DND-41 (cell line): ENCODE data around the gene HDAC4.

Experiments used
- ATAC-seq: fragments of 200-7000 bp; cut with Tn5 transposase; 3 replicates; pipeline ENCODE4 v1.9.1; 2021; ENCODE audit warnings: low read depth; ENCODE audit not compliant: insufficient read depth
- DNase-seq: peaks from one replicate; pipeline ENCODE4 v3.0.0-alpha.2; 2020
- H2AFZ ChIP-seq: 2 replicates; pipeline ENCODE4 v1.6.0; 2012; ENCODE audit warnings: low read depth, low read length
- H3K27ac ChIP-seq: 2 replicates; pipeline ENCODE4 v1.5.1; 2012; ENCODE audit warnings: low read length, inconsistent platforms
- H3K27me3 ChIP-seq: fragments of 200-600 bp; sonication (generic); 2 replicates; pipeline ENCODE4 v1.6.0; 2012; ENCODE audit warnings: low read length, mild to moderate bottlenecking, inconsistent platforms; ENCODE audit not compliant: insufficient read depth, poor library complexity
- H3K36me3 ChIP-seq: 2 replicates; pipeline ENCODE4 v1.5.1; 2012; ENCODE audit warnings: low read length, inconsistent platforms; ENCODE audit not compliant: insufficient read depth
- H3K4me1 ChIP-seq: 2 replicates; pipeline ENCODE4 v1.5.1; 2012; ENCODE audit warnings: mild to moderate bottlenecking, low read length; ENCODE audit not compliant: insufficient read depth
- H3K4me2 ChIP-seq: 2 replicates; pipeline ENCODE4 v1.6.0; 2012; ENCODE audit warnings: mild to moderate bottlenecking, moderate library complexity, low read length, inconsistent platforms; ENCODE audit not compliant: insufficient read depth
- H3K4me3 ChIP-seq, 2 experiments: fragments of 200-600 bp in 1 of 2; shearing (Covaris generic) in 1 of 2; 2 replicates each; pipeline ENCODE4 v1.5.1; 2012 to 2016; ENCODE audit warnings: inconsistent platforms in 2 of 2, low read length in 2 of 2, mild to moderate bottlenecking in 2 of 2, low read depth in 1 of 2, moderate library complexity in 1 of 2
- H3K79me2 ChIP-seq: 2 replicates; pipeline ENCODE4 v1.6.0; 2012; ENCODE audit warnings: low read length, inconsistent platforms; ENCODE audit not compliant: insufficient read depth
- H3K9ac ChIP-seq: 2 replicates; pipeline ENCODE4 v1.6.0; 2012; ENCODE audit warnings: low read depth, mild to moderate bottlenecking, inconsistent platforms, low read length, moderate library complexity
- H3K9me3 ChIP-seq: 2 replicates; pipeline ENCODE4 v1.5.1; 2012; ENCODE audit warnings: low read length, moderate library complexity, mild to moderate bottlenecking, inconsistent platforms; ENCODE audit not compliant: insufficient read depth, severe bottlenecking
- H4K20me1 ChIP-seq: 2 replicates; pipeline ENCODE4 v1.6.0; 2012; ENCODE audit warnings: low read length; ENCODE audit not compliant: insufficient read depth
- CTCF ChIP-seq: IDR thresholded peaks from 2 replicates; pipeline ENCODE4 v1.5.1; 2012; ENCODE audit warnings: borderline replicate concordance, low read length, moderate library complexity, mild to moderate bottlenecking; ENCODE audit not compliant: poor library complexity, severe bottlenecking; ENCODE audit errors: extremely low read depth
- EZH2 ChIP-seq: IDR thresholded peaks from 3 replicates; pipeline ENCODE4 v1.6.1; 2012; ENCODE audit warnings: borderline replicate concordance, low read depth, mild to moderate bottlenecking, moderate library complexity, low read length, inconsistent platforms; ENCODE audit not compliant: severe bottlenecking

The HDAC4 gene

GRCh38 chr2:239197146-239197545, 203.7 kb downstream of the HDAC4 start:
- TF ChIP-seq EZH2 (no peak), CTCF (no peak)
- Histone ChIP-seq H3K79me2 (peaks cover 100% of the 10 kb centered on the region), H3K27ac (no peak overlapping the region), H2AFZ (no peak overlapping the region), H3K4me3 (no peak overlapping the region), H3K36me3 (peaks cover 99% of the 10 kb centered on the region), H3K9me3 (no peaks in the 10 kb centered on the region), H4K20me1 (peaks cover 100% of the 10 kb centered on the region), H3K27me3 (no peaks in the 10 kb centered on the region), H3K4me2 (no peak overlapping the region), H3K9ac (no peak overlapping the region), H3K4me1 (no peaks in the 10 kb centered on the region)
- no peak for DNase-seq
- no peak for ATAC-seq

- Histone ChIP-seq H3K27me3 (no peaks in the 10 kb centered on the region), H3K36me3 (peaks cover 100% of the 10 kb centered on the region), H3K4me1 (no peaks in the 10 kb centered on the region), H4K20me1 (peaks cover 100% of the 10 kb centered on the region), H2AFZ (no peak overlapping the region), H3K27ac (no peak overlapping the region), H3K9ac (no peak overlapping the region), H3K79me2 (peaks cover 100% of the 10 kb centered on the region), H3K4me3 (no peak overlapping the region), H3K4me2 (no peak overlapping the region), H3K9me3 (no peaks in the 10 kb centered on the region)
- TF ChIP-seq EZH2 (no peak), CTCF (no peak)
- DNase-seq (no peak), ATAC-seq (no peak)
Observed at GRCh38 chr2:239196474-239197021, 204.3 kb downstream of the HDAC4 start.

- H4K20me1 ChIP-seq: peaks cover 100% of the 10 kb centered on the region
- peaks cover 100% of the 10 kb centered on the region for H3K79me2 ChIP-seq
- no peak for ATAC-seq
- peaks cover 100% of the 10 kb centered on the region for H3K36me3 ChIP-seq
- no peak overlapping the region for H2AFZ ChIP-seq
- H3K4me2 ChIP-seq: no peak overlapping the region
- H3K4me3 ChIP-seq: no peak overlapping the region
- H3K27ac ChIP-seq: no peak overlapping the region
- TF ChIP-seq CTCF: no peak
- no peak for TF ChIP-seq EZH2
- H3K4me1 ChIP-seq: no peaks in the 10 kb centered on the region
- H3K27me3 ChIP-seq: no peaks in the 10 kb centered on the region
- no peaks in the 10 kb centered on the region for H3K9me3 ChIP-seq
- H3K9ac ChIP-seq: no peak overlapping the region
- no peak for DNase-seq
Observed at GRCh38 chr2:239195992-239196391, 204.8 kb downstream of the HDAC4 start.
